ENCODE results near the gene ACSS2.

DNA sequence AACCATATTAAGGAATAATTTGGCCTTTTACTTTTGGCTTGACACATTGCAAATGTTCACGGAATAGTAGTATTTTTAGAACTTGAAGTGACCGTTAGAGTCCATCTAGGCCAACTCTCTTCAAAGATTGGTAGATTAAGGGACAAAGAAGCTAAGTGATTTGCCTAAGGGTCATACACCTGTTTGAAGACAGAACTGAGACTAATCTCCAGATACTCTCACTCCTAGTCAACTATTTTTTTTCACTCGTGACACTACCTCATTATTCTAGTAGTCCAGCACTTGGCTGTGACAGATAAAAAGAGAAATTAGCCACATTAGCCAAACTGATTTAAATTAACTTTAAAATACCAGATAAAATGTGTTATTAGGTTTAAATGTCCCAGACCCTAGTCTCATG is 10.6 kb downstream of the ACSS2 start:
- TF ChIP-seq EZH2 (IDR thresholded peaks at IDR 0.05; ENCODE audit: insufficient read depth, low read length), result no peak
- TF ChIP-seq CTCF (IDR thresholded peaks at IDR 0.05; ENCODE audit: insufficient read depth, low read depth, low read length), result no peak
